Right cardiac atrium (tissue), 5 donors: Measurements from ENCODE around the gene GREM2. TPM values are rescaled to one million over a fixed set of nuclear protein-coding genes. Genes with fewer than 3 reads are reported as not detected.

Source experiments
- ATAC-seq, 2 donors: fragments of 200-7000 bp; cut with Tn5 transposase; one replicate each; pipeline versions ENCODE4 v1.8.0 to v1.9.1; 2020; ENCODE audit warnings: moderate library complexity in 2 of 2, mild to moderate bottlenecking in 1 of 2
- DNase-seq, 3 donors: peaks; one replicate each; pipeline ENCODE4 v3.0.0-alpha.2; 2020
- H3K27ac ChIP-seq: one replicate; pipeline ENCODE4 v1.5.1; 2013; ENCODE audit warnings: mild to moderate bottlenecking, low read length, control low read depth, moderate library complexity
- H3K27me3 ChIP-seq: one replicate; pipeline ENCODE4 v1.6.1; 2013; ENCODE audit not compliant: control insufficient read depth, insufficient read depth
- H3K4me1 ChIP-seq: one replicate; pipeline ENCODE4 v1.6.1; 2013; ENCODE audit warnings: low read length; ENCODE audit not compliant: control insufficient read depth, insufficient read depth
- H3K4me3 ChIP-seq: one replicate; pipeline ENCODE4 v1.5.1; 2013; ENCODE audit warnings: low read length, control low read depth
- H3K9me3 ChIP-seq: one replicate; pipeline ENCODE4 v1.6.1; 2013; ENCODE audit warnings: low read length; ENCODE audit not compliant: control insufficient read depth
- WGBS: extraction: QIAGEN DNeasy Blood & Tissue Kit; methylation state at CpG from one replicate; pipeline ENCODE4 v1.1.7; 2013; 5-methylcytosine and 5-hydroxymethylcytosine counted together
- intact Hi-C, 4 donors: fragments of 100-400 bp; cut with DNase I; formaldehyde crosslinking; loops; one replicate each; pipeline versions ENCODE4 v1.11.0 to v1.14.0; 2022 to 2023
- polyA plus RNA-seq: library from polyadenylated mRNA; stranded (reverse); fragments of 200-250 nt; gene quantifications from one replicate; pipeline ENCODE4 v1.2.3, GENCODE V29; 2013
- total RNA-seq, 4 donors: library from RNA; stranded (reverse); fragmentation: NEBNext Ultra II Directional; extraction: Animal tissue kit (Norgen Biotek cat#: 25700); gene quantifications; one replicate each; pipeline ENCODE4 v1.2.1, GENCODE V29; 2021
- donor health status: healthy with polysubstance abuse.
- donor health status: DM: no; HTN: yes; CAD: no.
- donor health status: DM: no; HTN: no; CAD: no.
- donor health status: DM: no; HTN: yes; CAD: no; lungs with severe emphysema.
- donor health status: DM: yes; HTN: yes; CAD: no.

GREM2 gene
- total and polyA plus RNA-seq, 5 donors: 0.09 to 0.23 TPM; not detected in 3

- H3K27me3 ChIP-seq: peaks cover 5% of the 10 kb centered on the region
- ATAC-seq (no peak), DNase-seq (no peak)
- intact Hi-C loops: no loop called here
- 44% methylated on average over 6 of the region's 6 CpGs for WGBS
- H3K27ac ChIP-seq: no peak overlapping the region
- H3K9me3 ChIP-seq: no peaks in the 10 kb centered on the region
- H3K4me3 ChIP-seq: no peak overlapping the region
- H3K4me1 ChIP-seq: no peaks in the 10 kb centered on the region
Measured at GRCh38 chr1:240609527-240610060, 2.4 kb downstream of the GREM2 start.

GRCh38 chr1:240608707-240609106, 3.2 kb downstream of the GREM2 start:
- H3K9me3 ChIP-seq: no peaks in the 10 kb centered on the region
- 15% methylated on average over 2 of the region's 2 CpGs for WGBS
- H3K4me1 ChIP-seq: no peaks in the 10 kb centered on the region
- H3K4me3 ChIP-seq: no peak overlapping the region
- no peak for DNase-seq
- H3K27ac ChIP-seq: no peak overlapping the region
- peaks cover 5% of the 10 kb centered on the region for H3K27me3 ChIP-seq
- intact Hi-C loops: no loop called here
- no peak for ATAC-seq

GRCh38 chr1:240607006-240607405, 4.9 kb downstream of the GREM2 start:
- ATAC-seq: no peak
- no peak for DNase-seq
- no peak overlapping the region for H3K27ac ChIP-seq
- no peak overlapping the region for H3K4me3 ChIP-seq
- intact Hi-C loops: no loop called here
- 59% methylated on average over 2 of the region's 2 CpGs for WGBS
- H3K9me3 ChIP-seq: no peaks in the 10 kb centered on the region
- H3K4me1 ChIP-seq: no peaks in the 10 kb centered on the region
- H3K27me3 ChIP-seq: peaks cover 2% of the 10 kb centered on the region

- ATAC-seq: no peak
- Histone ChIP-seq H3K27me3 (no peaks in the 10 kb centered on the region), H3K9me3 (no peaks in the 10 kb centered on the region), H3K4me1 (no peaks in the 10 kb centered on the region), H3K27ac (no peak overlapping the region), H3K4me3 (no peak overlapping the region)
- no peak for DNase-seq
- intact Hi-C loops: no loop called here
- 53% methylated on average over 2 of the region's 2 CpGs for WGBS
Measured at GRCh38 chr1:240602189-240602588, 9.8 kb downstream of the GREM2 start.

- no peak for ATAC-seq
- intact Hi-C loops: no loop called here
Measured at GRCh38 chr1:240599830-240600229, 12.1 kb downstream of the GREM2 start.

GRCh38 chr1:240599299-240599698, 12.7 kb downstream of the GREM2 start:
- intact Hi-C loops: no loop called here
- DNase-seq: no peak
- Histone ChIP-seq H3K4me3 (no peak overlapping the region), H3K27me3 (no peaks in the 10 kb centered on the region), H3K27ac (no peak overlapping the region), H3K9me3 (no peaks in the 10 kb centered on the region), H3K4me1 (no peaks in the 10 kb centered on the region)
- no peak for ATAC-seq
- WGBS: 79% methylated on average over 3 of the region's 3 CpGs

More at GRCh38 chr1:240599830-240600229, 12.1 kb downstream of the GREM2 start:
- WGBS: 81% methylated on average over 6 of the region's 6 CpGs
- H3K9me3 ChIP-seq: no peaks in the 10 kb centered on the region
- H3K27ac ChIP-seq: no peak overlapping the region
- no peak for DNase-seq
- no peaks in the 10 kb centered on the region for H3K27me3 ChIP-seq
- no peak overlapping the region for H3K4me3 ChIP-seq
- no peaks in the 10 kb centered on the region for H3K4me1 ChIP-seq

GRCh38 chr1:240598216-240599001, 13.5 kb downstream of the GREM2 start:
- DNase-seq (no peak), ATAC-seq (no peak)
- intact Hi-C loops: no loop called here
- Histone ChIP-seq H3K4me1 (no peaks in the 10 kb centered on the region), H3K27me3 (no peaks in the 10 kb centered on the region), H3K9me3 (no peaks in the 10 kb centered on the region), H3K27ac (no peak overlapping the region), H3K4me3 (no peak overlapping the region)
- WGBS: 74% methylated on average over 3 of the region's 3 CpGs

- Histone ChIP-seq H3K4me3 (no peak overlapping the region), H3K27ac (no peak overlapping the region), H3K4me1 (no peaks in the 10 kb centered on the region), H3K27me3 (no peaks in the 10 kb centered on the region), H3K9me3 (no peaks in the 10 kb centered on the region)
- 45% methylated on average over 12 of the region's 12 CpGs for WGBS
- DNase-seq: no peak
- peak in 1 of 2 donors; percentile 25 for ATAC-seq
- intact Hi-C loops: no loop called here
Measured at GRCh38 chr1:240597153-240597745, 14.7 kb downstream of the GREM2 start.

GRCh38 chr1:240595476-240595875, 16.5 kb downstream of the GREM2 start:
- Histone ChIP-seq H3K27ac (no peak overlapping the region), H3K4me3 (no peak overlapping the region), H3K27me3 (no peaks in the 10 kb centered on the region), H3K9me3 (no peaks in the 10 kb centered on the region), H3K4me1 (no peaks in the 10 kb centered on the region)
- 76% methylated on average over 2 of the region's 2 CpGs for WGBS
- ATAC-seq (no peak), DNase-seq (no peak)
- intact Hi-C loops: no loop called here

- no peak overlapping the region for H3K4me3 ChIP-seq
- H3K9me3 ChIP-seq: no peaks in the 10 kb centered on the region
- intact Hi-C loops: no loop called here
- ATAC-seq: no peak
- no peaks in the 10 kb centered on the region for H3K27me3 ChIP-seq
- WGBS: 76% methylated on average over 3 of the region's 3 CpGs
- no peak overlapping the region for H3K27ac ChIP-seq
- H3K4me1 ChIP-seq: no peaks in the 10 kb centered on the region
- no peak for DNase-seq
Measured at GRCh38 chr1:240591564-240591963, 20.4 kb downstream of the GREM2 start.

- ATAC-seq (no peak), DNase-seq (no peak)
- Histone ChIP-seq H3K4me1 (no peaks in the 10 kb centered on the region), H3K4me3 (no peak overlapping the region), H3K9me3 (no peaks in the 10 kb centered on the region), H3K27ac (no peak overlapping the region), H3K27me3 (no peaks in the 10 kb centered on the region)
- 72% methylated on average over 5 of the region's 5 CpGs for WGBS
- intact Hi-C loops: no loop called here
Measured at GRCh38 chr1:240591078-240591477, 20.9 kb downstream of the GREM2 start.
